ENCODE results near the gene SCAF1.
A peak's percentile ranks its signal among the peaks of the same experiment; 100 is the strongest.

SCAF1 gene

GRCh38 chr19:49651029-49651819, 9.2 kb downstream of the SCAF1 start:
- DNase-seq: no peak

GRCh38 chr19:49651820-49652550, 10.0 kb downstream of the SCAF1 start:
- DNase-seq: no peak

DNA sequence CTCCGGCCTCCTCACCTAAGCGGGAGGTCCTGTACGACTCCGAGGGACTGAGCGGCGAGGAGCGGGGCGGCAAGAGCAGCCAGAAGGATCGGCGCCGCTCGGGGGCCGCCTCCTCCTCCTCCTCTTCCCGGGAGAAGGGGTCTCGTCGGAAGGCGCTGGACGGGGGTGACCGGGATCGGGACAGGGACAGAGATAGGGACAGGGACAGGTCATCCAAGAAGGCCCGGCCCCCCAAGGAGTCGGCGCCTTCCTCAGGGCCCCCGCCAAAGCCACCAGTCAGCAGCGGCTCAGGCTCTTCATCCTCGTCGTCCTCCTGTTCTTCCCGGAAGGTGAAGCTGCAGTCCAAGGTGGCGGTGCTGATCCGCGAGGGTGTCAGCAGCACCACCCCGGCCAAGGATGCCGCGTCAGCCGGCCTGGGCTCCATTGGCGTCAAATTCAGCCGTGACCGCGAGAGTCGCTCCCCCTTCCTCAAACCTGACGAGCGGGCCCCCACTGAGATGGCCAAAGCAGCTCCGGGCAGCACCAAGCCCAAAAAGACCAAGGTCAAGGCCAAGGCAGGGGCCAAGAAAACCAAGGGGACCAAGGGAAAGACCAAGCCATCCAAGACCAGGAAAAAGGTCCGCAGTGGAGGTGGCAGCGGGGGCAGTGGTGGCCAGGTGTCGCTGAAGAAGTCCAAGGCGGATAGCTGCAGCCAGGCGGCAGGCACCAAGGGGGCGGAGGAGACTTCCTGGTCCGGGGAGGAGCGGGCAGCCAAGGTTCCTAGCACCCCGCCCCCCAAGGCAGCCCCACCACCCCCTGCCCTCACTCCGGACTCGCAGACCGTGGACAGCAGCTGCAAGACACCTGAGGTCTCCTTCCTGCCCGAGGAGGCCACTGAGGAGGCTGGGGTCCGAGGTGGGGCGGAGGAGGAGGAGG, 10.8 kb downstream of the SCAF1 start:
- DNase-seq: no peak

GRCh38 chr19:49653466-49653806, 11.4 kb downstream of the SCAF1 start:
- no peak for DNase-seq

GRCh38 chr19:49654581-49654980, 12.6 kb downstream of the SCAF1 start:
- no peak for DNase-seq

DNA sequence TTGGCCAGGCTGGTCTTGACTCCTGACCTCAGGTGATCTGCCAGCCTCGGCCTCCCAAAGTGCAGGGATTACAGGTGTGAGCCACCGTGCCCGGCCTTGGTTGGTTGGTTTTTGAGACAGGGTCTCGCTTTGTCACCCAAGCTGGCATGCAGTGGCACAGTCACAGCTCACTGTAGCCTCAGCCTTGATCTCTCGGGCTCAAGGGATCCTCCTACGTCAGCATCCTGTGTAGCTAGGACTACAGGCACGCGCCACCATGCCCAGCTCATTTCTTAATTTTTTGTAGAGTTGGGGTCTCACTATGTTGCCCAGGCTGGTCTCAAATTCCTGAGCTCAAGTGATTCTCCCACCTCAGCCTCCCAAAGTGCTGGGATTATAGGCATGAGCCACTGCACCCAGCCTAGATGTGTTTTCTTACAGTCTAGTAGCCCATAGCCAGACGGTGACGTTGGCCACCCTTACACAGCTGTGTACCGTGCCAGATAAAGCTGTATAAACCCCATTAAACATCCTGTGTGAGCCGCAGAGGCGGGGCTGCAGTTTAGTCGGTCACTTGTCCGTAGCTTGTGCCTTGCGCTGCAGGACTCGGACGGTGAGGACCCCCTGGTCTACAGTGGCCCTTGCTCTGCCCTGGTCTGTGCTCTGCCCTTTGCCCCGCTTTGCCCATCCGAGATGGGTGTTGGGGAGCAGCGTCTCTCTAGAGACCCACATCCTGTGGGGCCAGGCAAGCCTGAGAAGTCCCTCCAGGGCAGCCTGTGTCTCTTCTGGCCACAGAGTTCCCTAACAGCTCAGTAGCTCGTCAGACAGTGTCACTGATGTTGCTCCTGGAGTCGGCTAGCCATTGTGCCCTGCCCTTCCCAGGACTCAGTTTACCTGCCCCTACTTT, 13.8 kb downstream of the SCAF1 start:
- no peak for DNase-seq

- DNase-seq: no peak
Observed at GRCh38 chr19:49656456-49657109, 14.6 kb downstream of the SCAF1 start.

DNA sequence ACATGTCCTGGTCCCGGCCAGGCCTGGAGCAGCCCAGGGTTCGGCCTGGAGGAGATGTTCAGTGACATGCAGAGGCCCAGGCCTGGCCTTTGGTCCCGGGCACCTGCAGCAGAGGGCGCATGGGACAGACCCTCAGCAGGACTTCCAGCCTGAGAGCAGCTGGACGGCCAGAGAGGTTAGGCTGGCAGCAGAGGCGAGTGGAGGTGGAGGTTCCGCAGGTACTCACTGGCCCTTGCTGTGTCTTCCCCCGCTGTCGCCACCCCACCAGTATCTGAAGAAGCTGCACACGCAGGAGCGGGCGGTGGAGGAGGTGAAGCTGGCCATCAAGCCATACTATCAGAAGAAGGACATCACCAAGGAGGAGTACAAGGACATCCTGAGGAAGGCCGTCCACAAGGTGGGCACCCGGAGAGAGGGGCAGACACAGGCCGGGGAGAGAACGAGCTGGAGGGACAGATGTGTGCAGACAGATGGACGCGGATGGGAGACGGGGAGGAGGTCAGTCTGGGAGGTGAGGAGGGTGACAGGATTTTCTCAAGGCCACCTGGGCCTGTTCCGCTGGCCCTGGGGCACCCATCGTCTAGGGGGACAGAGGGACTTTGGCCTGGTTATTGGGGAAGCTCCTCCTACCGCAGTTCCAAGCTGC, 15.6 kb downstream of the SCAF1 start:
- DNase-seq: no peak

DNA sequence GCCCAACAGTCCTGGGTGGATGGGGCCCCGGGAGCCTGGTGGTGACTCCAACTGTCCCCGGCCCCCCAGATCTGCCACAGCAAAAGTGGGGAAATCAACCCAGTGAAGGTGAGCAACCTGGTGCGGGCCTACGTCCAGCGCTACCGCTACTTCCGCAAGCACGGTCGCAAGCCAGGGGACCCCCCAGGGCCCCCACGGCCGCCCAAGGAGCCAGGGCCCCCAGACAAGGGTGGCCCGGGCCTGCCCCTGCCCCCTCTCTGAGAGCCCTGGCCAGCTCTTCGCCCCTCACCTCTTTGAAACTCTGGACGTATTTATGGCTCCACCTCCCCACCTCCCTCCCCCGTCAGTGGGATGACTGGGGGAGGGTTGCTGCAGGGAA, 16.1 kb downstream of the SCAF1 start:
- no peak for DNase-seq

- no peak for DNase-seq
Observed at GRCh38 chr19:49658566-49659442, 16.8 kb downstream of the SCAF1 start.

DNA sequence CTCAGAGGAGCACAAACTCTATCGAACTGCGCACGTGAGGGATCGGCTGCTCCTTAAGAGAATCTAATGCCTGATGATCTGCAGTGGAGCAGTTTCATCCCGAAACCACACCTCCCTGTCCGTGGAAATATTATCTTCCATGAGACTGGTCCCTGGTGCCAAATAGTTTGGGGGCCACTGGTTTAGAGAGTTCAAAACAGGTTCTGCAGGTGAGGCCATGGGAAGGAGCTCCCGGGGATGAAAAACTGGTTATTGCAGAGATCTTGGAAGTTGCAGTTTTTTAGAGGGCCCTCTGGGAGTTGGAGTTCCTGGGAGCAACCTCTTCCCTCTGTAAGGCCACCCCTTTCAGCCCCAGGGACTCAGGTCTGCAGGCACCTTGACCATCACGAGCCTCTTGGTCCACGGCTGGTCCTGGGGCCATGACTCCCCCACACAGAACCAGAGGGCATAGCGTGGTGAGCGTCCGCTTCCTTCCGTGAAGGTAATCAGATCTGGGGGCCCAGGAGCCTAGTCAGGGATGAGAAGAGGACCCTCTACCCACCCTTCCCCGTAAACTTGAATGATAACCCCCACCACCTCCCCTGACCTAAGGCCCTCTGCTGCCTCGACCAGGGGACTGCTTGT, 18.4 kb downstream of the SCAF1 start:
- DNase-seq: no peak

- no peak for DNase-seq
Observed at GRCh38 chr19:49662011-49662410, 20.0 kb downstream of the SCAF1 start.

- DNase-seq: no peak
Observed at GRCh38 chr19:49663224-49663623, 21.2 kb downstream of the SCAF1 start.

DNA sequence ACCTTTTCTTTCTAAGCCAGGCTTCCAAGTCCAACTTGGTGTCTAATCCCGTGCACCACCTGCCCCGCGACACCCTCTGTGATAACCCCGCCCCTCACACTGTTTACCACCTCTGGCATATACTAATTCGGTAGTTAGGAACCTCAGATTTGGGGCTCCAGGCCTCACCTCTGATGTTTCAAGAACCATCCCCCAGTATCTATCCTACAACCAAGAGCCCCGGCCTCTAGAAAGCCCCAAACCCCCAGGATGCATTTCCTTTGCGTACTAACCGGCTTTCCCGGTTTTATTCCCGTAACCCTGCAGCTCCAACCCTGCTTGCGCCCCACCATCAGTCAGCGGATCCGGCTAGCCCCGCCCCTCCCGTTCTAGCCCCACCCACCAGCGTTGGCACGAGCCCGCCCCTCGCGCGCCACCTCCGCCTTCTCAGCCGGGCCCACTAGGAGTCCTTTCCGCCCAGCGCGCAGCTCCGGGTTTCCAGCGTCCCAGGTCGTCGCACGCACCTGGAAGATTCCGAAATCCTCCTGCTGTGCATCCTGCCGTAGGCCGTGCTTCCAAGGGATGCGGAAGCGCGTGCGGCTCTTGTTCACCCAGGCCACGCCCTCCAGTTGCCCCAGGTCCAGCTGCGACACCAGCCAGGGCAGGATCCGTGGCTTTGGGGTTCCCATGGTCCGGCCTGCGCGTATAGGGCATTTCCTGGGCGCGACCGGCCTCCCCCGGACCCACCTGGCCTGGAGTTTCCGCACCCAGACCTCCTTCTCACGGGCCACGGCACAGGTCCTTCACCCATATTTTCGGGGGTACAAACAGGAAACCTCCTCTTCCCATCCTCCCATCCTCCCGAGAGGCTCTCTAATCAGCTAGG, 22.4 kb downstream of the SCAF1 start:
- DNase-seq: peak; percentile 88

DNA sequence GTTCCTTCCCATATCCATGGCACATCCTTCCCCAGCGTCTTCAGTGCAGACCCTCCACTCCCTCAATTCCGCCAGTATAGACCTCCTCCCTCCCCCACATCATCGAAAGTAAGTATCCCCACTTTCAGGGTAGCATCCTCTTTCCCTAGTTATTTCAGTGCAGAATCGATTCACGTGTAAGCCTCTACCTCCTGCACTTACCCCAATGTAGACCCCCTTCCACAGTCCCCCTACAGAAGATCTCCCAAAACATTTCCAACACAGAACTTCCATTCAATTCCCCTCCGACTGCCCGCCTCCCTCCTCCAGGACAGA, 23.0 kb downstream of the SCAF1 start:
- no peak for DNase-seq

DNA sequence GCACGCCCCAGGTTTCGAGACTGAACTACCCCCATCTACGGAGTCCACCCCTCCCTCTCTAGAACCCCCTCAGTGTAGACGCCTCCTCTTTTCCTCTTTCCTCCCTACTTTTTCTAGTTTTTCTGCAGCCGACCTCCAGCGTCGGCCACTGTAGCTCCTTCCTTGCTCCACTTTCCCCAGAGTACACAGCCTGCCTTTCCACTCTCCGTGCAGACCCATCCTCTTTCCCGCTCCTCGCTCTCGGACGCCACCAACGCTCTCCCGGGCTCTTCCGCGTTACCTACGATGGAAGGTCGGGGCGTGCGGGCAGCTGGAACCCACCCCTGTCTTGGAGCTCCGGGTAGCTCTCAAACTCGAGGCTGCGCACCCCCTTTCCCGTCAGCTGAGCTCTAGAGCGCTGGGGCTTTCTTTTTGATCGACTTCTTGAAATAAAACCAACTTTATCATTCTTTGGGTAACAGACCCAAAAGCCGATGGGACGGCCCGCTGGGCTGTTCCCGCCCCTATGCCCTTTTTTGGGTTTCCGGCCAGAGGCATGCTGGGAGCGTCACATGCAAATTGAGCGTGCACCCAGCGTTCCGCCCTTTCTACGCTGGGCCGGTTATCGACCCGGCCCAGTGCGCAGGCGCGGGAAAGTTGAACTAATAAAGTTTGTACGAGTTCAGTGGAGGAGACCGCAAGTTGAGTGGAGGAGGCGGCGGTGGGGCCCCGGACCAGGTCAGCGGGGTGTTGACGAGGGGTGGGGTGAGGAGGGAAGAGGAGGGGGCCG, 23.5 kb downstream of the SCAF1 start, which contains the start of the genes BCL2L12 and IRF3:
Gene BCL2L12, plus strand, starts transcription at position 583 of the 769 bp plus-strand sequence. CDS start 760 bp downstream, outside the sequence.
Gene IRF3, minus strand, starts transcription at position 507 of the 769 bp plus-strand sequence. CDS start 1,019 bp downstream, outside the sequence.
- DNase-seq: peak; percentile 100

- no peak for DNase-seq
Observed at GRCh38 chr19:49666120-49666444, 24.1 kb downstream of the SCAF1 start.

GRCh38 chr19:49667473-49667872, 25.5 kb downstream of the SCAF1 start:
- no peak for DNase-seq
